Spleen (tissue), 11 donors: ENCODE measurements around the gene CA11. TPM values are rescaled to one million over a fixed set of nuclear protein-coding genes. Genes with fewer than 3 reads are reported as not detected.
"Not testable (repeated sequence)": the region's sequence is repeated elsewhere in the genome, so short reads cannot be mapped to it uniquely, and the experiment has no call there.

Experiments used
- DNase-seq: peaks from one replicate; pipeline ENCODE4 v3.0.0-alpha.2; 2020
- H3K27ac ChIP-seq, 8 donors: fragments of 200-600 bp; sonication (generic) in 7 of 8; 1 replicate in 4 of 8; 2 replicates in 4 of 8; pipeline versions ENCODE4 v1.5.0 to v1.8.0; 2016 to 2021; ENCODE audit warnings: inconsistent platforms in 4 of 8, mild to moderate bottlenecking in 4 of 8, moderate library complexity in 1 of 8
- H3K27me3 ChIP-seq, 7 donors: fragments of 200-600 bp; sonication (generic) in 6 of 7; replicated peaks in 1 of 7; 1 replicate in 4 of 7; 2 replicates in 3 of 7; pipeline versions ENCODE4 v1.5.0 to v1.8.0; 2016 to 2021; ENCODE audit warnings: inconsistent platforms in 3 of 7, mild to moderate bottlenecking in 1 of 7
- H3K36me3 ChIP-seq, 6 donors: fragments of 200-600 bp; sonication (generic) in 5 of 6; 1 replicate in 4 of 6; 2 replicates in 2 of 6; pipeline versions ENCODE4 v1.5.0 to v1.8.0; 2016 to 2021; ENCODE audit warnings: inconsistent platforms in 2 of 6
- H3K4me1 ChIP-seq, 6 donors: fragments of 200-600 bp; sonication (generic) in 5 of 6; 1 replicate in 3 of 6; 2 replicates in 3 of 6; pipeline versions ENCODE4 v1.5.0 to v1.8.0; 2016 to 2021; ENCODE audit warnings: inconsistent platforms in 3 of 6
- H3K4me3 ChIP-seq, 8 donors: fragments of 200-600 bp; sonication (generic) in 7 of 8; 1 replicate in 4 of 8; 2 replicates in 4 of 8; pipeline versions ENCODE4 v1.5.0 to v1.8.0; 2016 to 2021; ENCODE audit warnings: inconsistent platforms in 4 of 8, mild to moderate bottlenecking in 4 of 8, moderate library complexity in 2 of 8
- H3K9me3 ChIP-seq, 8 donors: fragments of 200-600 bp; sonication (generic) in 7 of 8; 1 replicate in 4 of 8; 2 replicates in 4 of 8; pipeline versions ENCODE4 v1.5.0 to v1.8.0; 2016 to 2021; ENCODE audit warnings: inconsistent platforms in 4 of 8
- CTCF ChIP-seq, 11 experiments: fragments of 200-600 bp in 7 of 11; fragments of 450-650 bp in 4 of 11; sonication (generic) in 4 of 11; IDR thresholded peaks in 8 of 11; conservative IDR thresholded peaks in 3 of 11; 1 replicate in 7 of 11; 2 replicates in 4 of 11; pipeline versions ENCODE4 v1.4.0 to v1.8.0; 2016 to 2021; ENCODE audit warnings: antibody characterized with exemption in 11 of 11, inconsistent platforms in 4 of 11, mild to moderate bottlenecking in 1 of 11
- POLR2A ChIP-seq, 3 donors: fragments of 450-650 bp; IDR thresholded peaks; one replicate each; pipeline ENCODE4 v1.5.1; 2017; ENCODE audit warnings: antibody characterized with exemption in 3 of 3, mild to moderate bottlenecking in 1 of 3
- POLR2AphosphoS5 ChIP-seq, 3 donors: sonication (generic); formaldehyde crosslinking; IDR thresholded peaks; one replicate each; pipeline ENCODE4 v1.5.1; 2017; ENCODE audit warnings: antibody characterized with exemption in 3 of 3
- WGBS, 5 donors: extraction: QIAGEN DNeasy Blood & Tissue Kit in 3 of 5; methylation state at CpG; one replicate each; pipeline versions ENCODE4 v1.1.5 to v1.1.7; 2013 to 2018; 5-methylcytosine and 5-hydroxymethylcytosine counted together
- intact Hi-C: fragments of 100-400 bp; cut with DNase I; formaldehyde crosslinking; loops from one replicate; pipeline ENCODE4 v1.15.0; 2023; ENCODE audit warnings: low total_unique reads
- polyA plus RNA-seq, 3 donors: library from polyadenylated mRNA; stranded (reverse); fragments of 200-250 nt; gene quantifications; one replicate each; pipeline ENCODE4 v1.2.1, GENCODE V29; 2013
- total RNA-seq, 7 donors: library from RNA; depleted of rRNA in 3 of 7; stranded (reverse); fragments of >200 nt in 3 of 7; fragmentation: NEBNext Ultra II Directional in 4 of 7; extraction: Animal tissue kit (Norgen Biotek cat#: 25700) in 4 of 7; gene quantifications; one replicate each; pipeline versions ENCODE4 v1.1.0 to v1.2.1, GENCODE V29; 2016 to 2021
- donor health status: healthy with polysubstance abuse.
- donor health status: DM: no; HTN: no; CAD: no; lungs with moderate emphysema.
- donor health status: DM: no; HTN: no; CAD: no.
- donor health status: Bipolar disorder and iron deficiency.
- donor health status: healthy.
- donor health status: DM: no; HTN: no; CAD: no.
- donor health status: DM: yes; HTN: yes; CAD: no.

CA11 gene
- total and polyA plus RNA-seq, 10 donors, result 1.9 to 14.5 (median 7.8) TPM

- peak in 1 of 3 donors; percentile 15 for TF ChIP-seq POLR2AphosphoS5 (IDR thresholded peaks at IDR 0.05)
- TF ChIP-seq CTCF (IDR thresholded peaks at IDR 0.05 in 8 of 11, conservative IDR thresholded peaks at IDR 0.05 in 3 of 11), result no peak
- DNase-seq, result no peak
- no peaks in the 10 kb centered on the region for H3K27me3 ChIP-seq
- H3K36me3 ChIP-seq, result no peaks in the 10 kb centered on the region
- intact Hi-C loops, result no loop called here
- 84 to 92% (median 88%) methylated on average over 26 to 45 of the region's 45 CpGs for WGBS, 5 donors
- H3K9me3 ChIP-seq, result no peaks in the 10 kb centered on the region
- no peak overlapping the region for H3K27ac ChIP-seq
- H3K4me1 ChIP-seq, result peaks cover 1 to 5% (median 3%) of the 10 kb centered on the region in 6 donors
- no peak overlapping the region for H3K4me3 ChIP-seq
Observed at GRCh38 chr19:48680436-48681126, 34.6 kb upstream of the CA11 start.

- intact Hi-C loops, H3K36me3 ChIP-seq, H3K27ac ChIP-seq, H3K4me3 ChIP-seq, H3K9me3 ChIP-seq, DNase-seq, H3K27me3 ChIP-seq: not testable (repeated sequence)
- WGBS, 5 donors, result 91 to 95% (median 93%) methylated on average over 12 to 18 of the region's 19 CpGs
- H3K4me1 ChIP-seq, result peaks cover 7 to 11% (median 8%) of the 10 kb centered on the region in 6 donors
Observed at GRCh38 chr19:48680006-48680405, 34.0 kb upstream of the CA11 start.

GRCh38 chr19:48678201-48678600 is 32.2 kb upstream of the CA11 start:
- 53 to 83% (median 72%) methylated on average over 4 of the region's 4 CpGs for WGBS, 5 donors
- H3K9me3 ChIP-seq, result no peaks in the 10 kb centered on the region
- H3K4me3 ChIP-seq, result no peak overlapping the region
- H3K36me3 ChIP-seq, result no peaks in the 10 kb centered on the region
- no peaks in the 10 kb centered on the region for H3K27me3 ChIP-seq
- no peak overlapping the region for H3K27ac ChIP-seq
- TF ChIP-seq CTCF (IDR thresholded peaks at IDR 0.05 in 8 of 11, conservative IDR thresholded peaks at IDR 0.05 in 3 of 11) (no peak), POLR2A (IDR thresholded peaks at IDR 0.05) (no peak)
- peaks cover 7 to 19% (median 13%) of the 10 kb centered on the region in 6 donors for H3K4me1 ChIP-seq
- intact Hi-C loops, result no loop called here
- DNase-seq, result peak; percentile 37

- intact Hi-C loops, result no loop called here
- DNase-seq, result peak; percentile 18
- no peak overlapping the region for H3K27ac ChIP-seq
- H3K9me3 ChIP-seq, result no peaks in the 10 kb centered on the region
- no peak overlapping the region for H3K4me3 ChIP-seq
- no peaks in the 10 kb centered on the region for H3K27me3 ChIP-seq
- H3K36me3 ChIP-seq, result no peaks in the 10 kb centered on the region
- TF ChIP-seq CTCF (IDR thresholded peaks at IDR 0.05 in 8 of 11, conservative IDR thresholded peaks at IDR 0.05 in 3 of 11) (no peak), POLR2AphosphoS5 (IDR thresholded peaks at IDR 0.05) (no peak), POLR2A (IDR thresholded peaks at IDR 0.05) (no peak)
- H3K4me1 ChIP-seq, result peaks cover 7 to 19% (median 13%) of the 10 kb centered on the region in 6 donors
- 85 to 93% (median 88%) methylated on average over 13 of the region's 13 CpGs for WGBS, 5 donors
Observed at GRCh38 chr19:48676887-48677286, 30.9 kb upstream of the CA11 start.
